GM12875 (cell line): ENCODE data around the gene PIGQ.

Experiments
- H3K4me3 ChIP-seq: one replicate; pipeline ENCODE4 v1.5.1; 2011; ENCODE audit warnings: low read depth, low read length, control low read depth
- TF ChIP-seq, protein P1 (sequence below): IDR thresholded peaks from 2 replicates; pipeline ENCODE4 v1.5.1; 2011; ENCODE audit warnings: low read depth, mild to moderate bottlenecking, control low read depth, inconsistent platforms, low read length, moderate library complexity, borderline replicate concordance; ENCODE audit not compliant: insufficient read depth

PIGQ gene

DNA sequence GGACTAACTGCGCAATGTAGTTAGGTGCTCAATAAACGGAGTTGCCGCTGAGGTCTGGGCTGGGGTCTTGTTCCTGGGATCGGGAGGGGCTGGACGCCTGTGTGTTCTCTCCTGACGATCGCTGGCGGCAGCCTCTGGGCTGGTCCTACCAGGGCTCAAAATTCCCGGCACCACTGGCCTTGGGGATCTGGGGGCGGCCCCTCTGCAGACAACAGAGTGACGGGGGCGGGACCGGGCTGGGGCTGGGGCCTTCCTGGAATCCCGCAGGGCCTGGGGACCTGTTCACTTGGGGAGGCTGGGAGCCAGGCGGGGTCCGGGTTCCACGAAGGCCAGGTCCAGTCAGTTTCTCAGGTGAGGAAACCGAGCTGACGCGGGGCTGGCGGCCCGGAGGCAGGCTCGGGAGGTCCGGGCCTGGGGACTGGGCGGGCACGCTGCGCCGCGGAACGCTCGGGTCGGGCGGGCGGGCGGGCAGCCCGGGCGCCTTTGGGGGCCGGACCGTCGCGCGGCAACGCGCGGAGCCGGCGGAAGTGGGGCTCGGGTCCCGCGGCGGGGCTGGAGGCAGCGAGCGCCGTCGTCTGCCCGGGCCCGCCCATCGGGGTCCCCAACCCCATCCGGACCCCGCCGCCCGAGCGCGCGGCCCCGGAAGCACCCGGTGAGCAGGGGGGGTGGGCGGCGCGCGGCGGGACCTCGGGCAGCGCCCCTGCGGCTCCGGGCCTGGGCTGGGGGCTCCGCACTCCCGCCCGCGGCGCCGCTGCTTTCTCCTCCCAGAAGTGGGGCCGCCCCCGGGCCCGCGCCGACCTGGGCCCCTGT lies at the start of gene PIGQ:
PIGQ (plus strand) TSS at position 524 of the 810 bp plus-strand sequence. CDS start 4,107 bp downstream, outside the sequence.
- TF ChIP-seq, protein P1, sequence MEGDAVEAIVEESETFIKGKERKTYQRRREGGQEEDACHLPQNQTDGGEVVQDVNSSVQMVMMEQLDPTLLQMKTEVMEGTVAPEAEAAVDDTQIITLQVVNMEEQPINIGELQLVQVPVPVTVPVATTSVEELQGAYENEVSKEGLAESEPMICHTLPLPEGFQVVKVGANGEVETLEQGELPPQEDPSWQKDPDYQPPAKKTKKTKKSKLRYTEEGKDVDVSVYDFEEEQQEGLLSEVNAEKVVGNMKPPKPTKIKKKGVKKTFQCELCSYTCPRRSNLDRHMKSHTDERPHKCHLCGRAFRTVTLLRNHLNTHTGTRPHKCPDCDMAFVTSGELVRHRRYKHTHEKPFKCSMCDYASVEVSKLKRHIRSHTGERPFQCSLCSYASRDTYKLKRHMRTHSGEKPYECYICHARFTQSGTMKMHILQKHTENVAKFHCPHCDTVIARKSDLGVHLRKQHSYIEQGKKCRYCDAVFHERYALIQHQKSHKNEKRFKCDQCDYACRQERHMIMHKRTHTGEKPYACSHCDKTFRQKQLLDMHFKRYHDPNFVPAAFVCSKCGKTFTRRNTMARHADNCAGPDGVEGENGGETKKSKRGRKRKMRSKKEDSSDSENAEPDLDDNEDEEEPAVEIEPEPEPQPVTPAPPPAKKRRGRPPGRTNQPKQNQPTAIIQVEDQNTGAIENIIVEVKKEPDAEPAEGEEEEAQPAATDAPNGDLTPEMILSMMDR, result no peak

DNA sequence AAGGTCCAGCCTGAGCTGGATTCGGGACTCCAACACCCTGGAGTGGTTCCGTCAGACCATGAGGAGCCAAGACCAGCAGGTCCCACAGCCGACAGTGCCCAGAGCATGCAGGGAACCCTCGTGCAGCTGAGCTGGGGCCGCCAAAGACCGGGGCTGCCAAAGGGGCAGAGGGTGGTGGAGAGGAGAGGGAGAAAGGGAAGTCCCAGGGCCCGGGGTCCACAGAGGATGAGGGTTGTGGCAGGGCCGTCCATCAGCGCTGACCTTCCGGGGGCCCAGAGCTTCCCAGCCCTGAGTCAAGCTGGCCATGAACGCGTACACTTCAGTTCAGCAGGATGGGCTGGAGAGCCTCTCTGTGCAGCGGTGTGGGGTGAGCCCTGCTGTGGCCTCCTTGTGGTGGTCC lies 48.9 kb upstream of the PIGQ start:
- H3K4me3 ChIP-seq, result no peak overlapping the region
- TF ChIP-seq, protein P1, result no peak

More for the DNA sequence above, at the start of gene PIGQ:
- peak within 1 kb of the TSS; percentile 80 for H3K4me3 ChIP-seq

DNA sequence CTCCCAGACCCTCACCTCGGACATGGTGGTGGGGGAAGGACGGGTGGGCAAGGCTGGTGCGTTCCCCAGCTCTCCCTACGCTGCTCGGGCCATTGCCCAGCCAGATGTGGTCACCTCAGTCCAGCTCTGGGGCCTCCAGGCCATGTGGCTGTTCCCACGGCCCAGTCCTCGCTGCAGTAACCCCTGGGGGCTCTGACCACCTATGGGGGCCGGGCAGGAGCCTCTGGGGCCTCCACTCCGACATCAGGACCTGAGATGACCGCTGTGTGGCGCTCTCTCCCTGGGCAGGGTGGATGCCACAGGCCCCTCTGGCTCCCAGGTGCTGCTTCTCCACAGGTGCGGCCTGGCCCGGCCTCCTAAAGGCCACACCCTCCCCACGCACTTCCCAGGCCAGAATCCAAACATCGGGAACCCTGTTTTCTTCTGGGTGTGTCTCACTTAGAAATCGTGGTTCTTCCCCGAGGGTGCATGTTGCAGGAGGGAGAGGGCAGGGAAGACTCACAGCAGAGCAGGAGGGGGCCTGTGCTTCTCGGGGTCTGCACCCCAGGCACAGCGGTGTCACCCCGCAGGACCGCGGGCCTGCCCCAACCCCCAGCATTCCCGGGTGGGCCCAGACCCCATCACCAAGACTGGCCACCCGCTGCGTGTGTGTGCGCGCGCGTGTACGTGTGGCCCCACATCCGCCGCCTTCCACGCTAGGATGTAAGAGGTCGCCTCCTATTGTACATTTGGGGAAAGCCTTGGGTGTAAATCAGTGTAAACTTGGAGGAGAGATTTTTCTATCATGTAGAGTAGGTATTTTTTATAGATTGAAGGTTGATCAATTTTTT lies 48.2 kb upstream of the PIGQ start:
- TF ChIP-seq, protein P1, result no peak
- H3K4me3 ChIP-seq, result no peak overlapping the region

DNA sequence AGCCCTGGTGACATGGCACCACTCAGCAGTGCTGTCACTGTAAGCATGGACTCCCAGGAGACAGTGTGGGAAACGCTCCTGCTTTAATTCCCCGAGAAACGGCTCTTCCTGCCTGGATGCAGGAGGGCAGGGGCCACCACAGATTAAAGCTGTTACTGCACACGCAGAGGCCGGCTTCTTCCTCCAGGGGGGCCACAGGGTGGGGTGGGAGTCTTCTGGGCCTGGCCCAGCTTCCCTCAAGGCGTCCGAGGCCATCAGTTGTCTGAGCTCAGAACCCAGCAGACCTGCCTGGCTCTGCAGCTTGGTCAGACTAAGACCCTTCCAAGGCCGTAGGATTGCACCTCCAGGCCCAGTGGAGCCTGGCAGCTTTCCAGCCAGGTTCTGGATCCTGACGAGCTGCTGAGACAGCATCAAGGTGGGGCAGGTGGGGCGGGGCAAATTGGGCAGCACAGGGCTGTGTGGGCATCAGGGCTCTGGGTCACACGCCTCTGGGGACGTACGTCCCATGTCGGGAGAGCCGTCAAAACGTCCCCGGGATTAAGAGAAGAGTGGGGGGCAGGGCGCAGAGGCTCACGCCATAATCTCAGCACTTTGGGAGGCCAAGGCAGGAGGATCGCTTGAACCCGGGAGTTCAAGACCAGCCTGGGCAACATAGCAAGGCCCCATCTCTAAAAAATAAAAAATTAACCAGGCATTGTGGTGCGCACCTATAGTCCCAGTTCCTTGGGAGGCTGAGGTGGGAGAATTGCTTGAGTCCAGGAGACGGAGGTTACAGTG lies 47.3 kb upstream of the PIGQ start:
- TF ChIP-seq, protein P1, result no peak
- no peak overlapping the region for H3K4me3 ChIP-seq

DNA sequence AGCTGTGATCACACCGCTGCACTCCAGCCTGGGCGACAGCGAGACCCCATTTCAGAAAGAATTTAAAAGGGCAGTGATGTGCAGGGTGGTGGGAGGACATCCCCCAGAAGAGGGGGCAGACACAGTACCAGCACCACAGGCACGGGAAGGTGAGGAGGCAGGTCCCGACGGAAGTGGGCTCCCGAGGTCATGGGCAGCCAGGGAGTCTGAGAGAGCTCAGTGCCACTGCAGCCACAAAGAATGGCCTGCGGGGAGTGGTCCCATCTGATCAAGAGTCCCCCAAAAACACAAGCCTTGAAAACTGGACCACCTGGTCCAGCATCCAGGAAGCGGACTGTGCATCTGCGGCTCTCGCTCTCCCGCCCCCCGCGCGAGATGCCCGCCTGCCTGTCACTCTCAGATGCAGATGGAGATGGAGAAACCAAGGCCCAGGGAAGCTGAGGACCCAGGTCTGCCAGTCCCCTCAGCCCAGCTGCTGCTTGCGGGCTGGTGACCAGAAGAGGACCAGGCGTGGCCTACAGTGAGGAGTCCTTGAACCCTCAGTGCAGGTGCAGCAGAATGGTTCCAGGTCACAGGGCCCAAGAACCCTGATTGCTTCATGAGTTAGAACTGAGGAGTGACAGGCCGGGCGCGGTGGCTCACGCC lies 46.5 kb upstream of the PIGQ start:
- TF ChIP-seq, protein P1, result no peak
- no peak overlapping the region for H3K4me3 ChIP-seq

DNA sequence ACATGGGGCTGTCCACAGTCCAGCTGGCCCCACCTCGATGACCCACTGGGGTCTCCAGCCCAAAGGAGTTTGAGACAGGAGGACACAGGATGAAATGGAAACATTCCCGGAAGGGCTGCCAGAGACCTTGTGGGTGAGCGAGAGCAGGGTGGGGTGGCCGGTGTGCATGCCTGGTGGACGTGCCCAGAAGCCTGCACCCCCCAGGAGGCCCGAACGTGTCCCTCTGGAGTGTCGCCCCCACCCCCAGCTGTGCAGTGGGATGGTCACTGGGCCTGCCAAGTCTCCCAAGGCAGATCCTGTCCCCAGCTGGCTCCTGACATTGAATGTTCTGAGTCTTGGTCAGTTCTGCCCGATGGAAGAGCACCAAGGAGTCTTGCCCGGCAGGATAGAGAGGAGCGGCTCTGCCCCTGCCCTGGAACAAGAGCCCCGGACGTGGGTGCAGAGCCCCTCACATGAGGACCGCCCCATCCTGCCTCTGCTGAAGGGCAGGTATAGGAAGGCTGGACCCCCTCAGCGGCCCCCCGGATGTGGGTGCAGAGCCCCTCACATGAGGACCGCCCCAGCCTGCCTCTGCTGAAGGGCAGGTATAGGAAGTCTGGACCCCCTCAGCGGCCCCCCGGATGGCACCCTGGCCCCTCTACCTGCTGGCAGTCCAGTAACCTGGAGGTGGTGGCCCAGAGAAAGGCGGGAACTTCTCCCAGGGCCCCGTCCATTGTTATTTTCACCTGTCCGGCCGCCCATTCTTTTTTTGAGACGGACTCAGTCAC lies 45.3 kb upstream of the PIGQ start:
- TF ChIP-seq, protein P1, result no peak
- H3K4me3 ChIP-seq, result no peak overlapping the region
